MCF 10A (cell line): ENCODE data around the gene CALY. TPM values are rescaled to one million over a fixed set of nuclear protein-coding genes. Genes with fewer than 3 reads are reported as not detected.

Experiments
- BruUV-seq: library from RNA; stranded (reverse); fragments of 400-500 nt; replicated peaks from 2 replicates; lab custom pipeline; 2021; lab: Mats Ljungman, UMichigan
- CTCF ChIA-PET: fragments of 300-600 bp; sonication (Branson Sonifier 250); formaldehyde crosslinking; extraction: SDS; loops from one replicate; lab custom pipeline; 2021; ENCODE audit warnings: antibody characterized with exemption, inconsistent platforms; lab: Yijun Ruan, JAX
- POLR2A ChIA-PET: fragments of 300-600, 350-650 bp; sonication (Branson Sonifier 250); formaldehyde crosslinking; extraction: SDS; loops from one replicate; lab custom pipeline; 2020; ENCODE audit warnings: antibody characterized with exemption, inconsistent platforms; lab: Yijun Ruan, JAX
- DNase-seq: peaks from one replicate; pipeline ENCODE4 v3.0.0-alpha.2; 2018; ENCODE audit not compliant: unreplicated experiment
- H3K27ac Mint-ChIP-seq: one replicate; pipeline ENCODE4 v1.8.0; 2022; ENCODE audit warnings: mild to moderate bottlenecking, low read depth, mixed read lengths; ENCODE audit not compliant: unreplicated experiment
- H3K27me3 Mint-ChIP-seq: one replicate; pipeline ENCODE4 v1.8.0; 2022; ENCODE audit warnings: mixed read lengths; ENCODE audit not compliant: insufficient read depth, unreplicated experiment
- H3K36me3 Mint-ChIP-seq: one replicate; pipeline ENCODE4 v1.8.0; 2022; ENCODE audit warnings: mild to moderate bottlenecking, moderate library complexity, mixed read lengths; ENCODE audit not compliant: insufficient read depth, unreplicated experiment
- H3K4me1 Mint-ChIP-seq: one replicate; pipeline ENCODE4 v1.8.0; 2022; ENCODE audit warnings: mixed read lengths; ENCODE audit not compliant: insufficient read depth, unreplicated experiment
- H3K4me3 Mint-ChIP-seq: one replicate; pipeline ENCODE4 v1.8.0; 2022; ENCODE audit warnings: mild to moderate bottlenecking, moderate library complexity, mixed read lengths; ENCODE audit not compliant: unreplicated experiment
- H3K9me3 Mint-ChIP-seq: one replicate; pipeline ENCODE4 v1.8.0; 2022; ENCODE audit warnings: mixed read lengths; ENCODE audit not compliant: unreplicated experiment
- CTCF ChIP-seq: fragments of 200-600 bp; IDR thresholded peaks from one replicate; pipeline ENCODE4 v1.8.0; 2022; ENCODE audit warnings: antibody characterized with exemption, mild to moderate bottlenecking; ENCODE audit not compliant: unreplicated experiment
- intact Hi-C: fragments of 100-400 bp; cut with micrococcal nuclease; formaldehyde crosslinking; loops from 2 replicates; pipeline ENCODE4 v1.14.1; 2022
- total RNA-seq: library from RNA; stranded (reverse); gene quantifications from 2 replicates; pipeline ENCODE4 v1.2.3, GENCODE V29; 2022

CALY gene
- total RNA-seq, 1 experiment from 2014 or later = not detected

- no peak overlapping the region for H3K27ac Mint-ChIP-seq
- TF ChIP-seq CTCF = no peak
- H3K27me3 Mint-ChIP-seq = no peaks in the 10 kb centered on the region
- intact Hi-C loops = no loop called here
- DNase-seq = no peak
- H3K4me3 Mint-ChIP-seq = no peak overlapping the region
- BruUV-seq = no TSS peak
- no peaks in the 10 kb centered on the region for H3K9me3 Mint-ChIP-seq
- POLR2A ChIA-PET = no interaction called here
- H3K36me3 Mint-ChIP-seq = peaks cover 54% of the 10 kb centered on the region
- CTCF ChIA-PET = interaction anchor here (0.7 to 1.5 kb wide), 3 partner anchors 13 to 26 kb away, joined by 3 to 8 read pairs (median 4); no protein-coding TSS in a partner anchor
- H3K4me1 Mint-ChIP-seq = peaks cover 16% of the 10 kb centered on the region
Measured at GRCh38 chr10:133281628-133282372, 54.9 kb downstream of the CALY start.

GRCh38 chr10:133281084-133281483 is 55.6 kb downstream of the CALY start:
- TF ChIP-seq CTCF = no peak
- no peaks in the 10 kb centered on the region for H3K27me3 Mint-ChIP-seq
- H3K9me3 Mint-ChIP-seq = no peaks in the 10 kb centered on the region
- ChIA-PET CTCF (interaction anchor here (0.6 to 1.6 kb wide), 5 partner anchors 14 to 828 kb away, joined by 3 to 5 read pairs (median 4); no protein-coding TSS in a partner anchor), POLR2A (no interaction called here)
- no peak for DNase-seq
- no peak overlapping the region for H3K4me3 Mint-ChIP-seq
- no peak overlapping the region for H3K27ac Mint-ChIP-seq
- peaks cover 47% of the 10 kb centered on the region for H3K36me3 Mint-ChIP-seq
- H3K4me1 Mint-ChIP-seq = peaks cover 16% of the 10 kb centered on the region
- BruUV-seq = no TSS peak
- intact Hi-C loops = no loop called here

- CTCF ChIA-PET = interaction anchor here (0.6 to 1.6 kb wide), 5 partner anchors 27 to 827 kb away, joined by 3 to 5 read pairs (median 3); no protein-coding TSS in a partner anchor
- no peak for DNase-seq
- Mint-ChIP-seq H3K36me3 (peaks cover 45% of the 10 kb centered on the region), H3K27me3 (no peaks in the 10 kb centered on the region), H3K27ac (no peak overlapping the region), H3K4me1 (peaks cover 16% of the 10 kb centered on the region), H3K4me3 (no peak overlapping the region), H3K9me3 (no peaks in the 10 kb centered on the region)
- POLR2A ChIA-PET = interaction anchor here (1.0 kb wide), 1 partner anchor 21 kb away, joined by 4 read pairs; no protein-coding TSS in a partner anchor
- no peak for TF ChIP-seq CTCF
- BruUV-seq = no TSS peak
- intact Hi-C loops = no loop called here
Measured at GRCh38 chr10:133280391-133281059, 56.2 kb downstream of the CALY start.
